K562 (cell line): Measurements from ENCODE around the gene MAN2B1. TPM values are rescaled to one million over a fixed set of nuclear protein-coding genes. Genes with fewer than 3 reads are reported as not detected.

ENCODE experiments used
- HES1 ChIP-seq: fragments of 450-650 bp; IDR thresholded peaks from 2 replicates; pipeline ENCODE4 v1.6.1; 2016; ENCODE audit warnings: low read depth, mild to moderate bottlenecking, moderate library complexity
- MLLT1 ChIP-seq, 2 experiments: fragments of 450-650 bp; IDR thresholded peaks; 2 replicates each; pipeline ENCODE4 v1.6.1; 2016
- POLR2G ChIP-seq: fragments of 200-400 bp; formaldehyde crosslinking; IDR thresholded peaks from 2 replicates; pipeline ENCODE4 v1.6.1; 2017; ENCODE audit warnings: low read depth, mild to moderate bottlenecking, antibody characterized with exemption, low read length, moderate library complexity
- ZBTB43 ChIP-seq: sonication (generic); formaldehyde crosslinking; IDR thresholded peaks from 2 replicates; pipeline ENCODE4 v1.8.0; 2023; ENCODE audit warnings: mild to moderate bottlenecking, missing genetic modification reagents
- polyA plus RNA-seq, 8 experiments: library from polyadenylated mRNA; depleted of rRNA in 4 of 8; stranded (reverse) in 5 of 8; unstranded in 3 of 8; fragments of >200 nt; fragmentation: Nextera tagmentation in 2 of 8; fragmentation: Illumina TruSeq in 1 of 8; extraction: Ambion mirVana in 2 of 8; extraction: Trizol in 1 of 8; gene quantifications; 2 replicates each; pipeline versions ENCODE4 v1.2.1 to v1.2.3, GENCODE V29; 2011 to 2014; ENCODE audit warnings: inconsistent platforms in 1 of 8, missing spikeins in 1 of 8
- total RNA-seq, 7 experiments: library from RNA; depleted of rRNA in 6 of 7; stranded (reverse); fragments of >200 nt in 6 of 7; fragmentation: Illumina TruSeq in 2 of 7; extraction: Trizol in 2 of 7; gene quantifications; 2 replicates each; pipeline versions ENCODE4 v1.2.1 to v1.2.3, GENCODE V29; 2011 to 2021; ENCODE audit warnings: low replicate concordance in 1 of 7
- TF ChIP-seq, protein P1 (sequence below): fragments of 200-600 bp; sonication (generic); IDR thresholded peaks from one replicate; pipeline ENCODE4 v1.6.1; 2012; ENCODE audit warnings: mild to moderate bottlenecking, low read depth, low read length, inconsistent platforms
- TF ChIP-seq, protein P2 (sequence below): sonication (generic); formaldehyde crosslinking; IDR thresholded peaks from 2 replicates; pipeline ENCODE4 v1.4.0; 2020; ENCODE audit warnings: mild to moderate bottlenecking, missing genetic modification reagents

Gene MAN2B1
- total and polyA plus RNA-seq, 9 of the 15 experiments (the other 6 are each of a cell fraction or from before 2014, with no cell fraction given), result 0.59 to 33.8 (median 11.4) TPM

DNA sequence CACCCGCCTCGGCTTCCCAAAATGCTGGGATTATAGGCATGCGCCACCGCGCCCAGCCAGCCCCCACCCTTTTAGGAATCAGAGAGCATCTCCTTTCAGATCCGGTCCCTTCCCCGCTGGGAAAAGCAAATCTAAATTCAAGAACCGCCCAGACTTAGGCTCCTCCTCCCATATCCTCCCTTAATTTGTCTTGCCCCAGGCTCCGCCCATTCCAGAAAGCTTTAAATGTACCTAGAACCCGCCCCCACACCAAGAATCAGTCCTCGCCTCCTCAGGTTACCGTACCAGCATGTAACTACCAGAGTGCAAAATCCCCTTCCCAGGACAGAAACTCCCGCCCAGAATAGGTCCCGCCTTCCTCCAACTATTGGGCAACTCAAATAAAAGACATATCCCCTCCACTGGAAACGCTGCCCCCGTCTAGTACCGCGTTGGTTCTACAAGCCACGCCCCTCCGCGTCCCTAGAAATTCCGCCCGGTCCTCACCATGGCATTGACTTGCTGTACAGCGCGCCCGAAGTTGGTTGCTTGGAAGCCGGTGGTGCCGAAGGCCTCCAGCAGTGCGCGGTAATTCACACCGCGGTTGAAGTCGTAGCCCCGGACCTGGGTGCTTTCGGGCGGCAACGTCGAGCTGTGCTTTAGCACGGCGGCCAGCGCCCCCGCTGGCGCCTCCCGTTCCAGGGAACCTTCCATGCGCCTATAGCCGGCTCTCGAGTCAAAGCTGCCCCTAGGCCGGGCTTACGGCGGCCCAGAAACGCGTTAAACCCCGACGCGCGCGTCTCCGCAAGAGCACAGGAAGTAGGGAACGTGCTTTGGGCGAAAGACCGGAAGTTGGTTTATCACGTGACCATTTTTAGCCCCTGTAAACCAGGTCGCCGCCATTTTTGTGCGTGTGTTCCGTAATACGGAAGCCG, 14.8 kb upstream of the MAN2B1 start, which contains the start of gene DHPS (continued):
- TF ChIP-seq, protein P1, sequence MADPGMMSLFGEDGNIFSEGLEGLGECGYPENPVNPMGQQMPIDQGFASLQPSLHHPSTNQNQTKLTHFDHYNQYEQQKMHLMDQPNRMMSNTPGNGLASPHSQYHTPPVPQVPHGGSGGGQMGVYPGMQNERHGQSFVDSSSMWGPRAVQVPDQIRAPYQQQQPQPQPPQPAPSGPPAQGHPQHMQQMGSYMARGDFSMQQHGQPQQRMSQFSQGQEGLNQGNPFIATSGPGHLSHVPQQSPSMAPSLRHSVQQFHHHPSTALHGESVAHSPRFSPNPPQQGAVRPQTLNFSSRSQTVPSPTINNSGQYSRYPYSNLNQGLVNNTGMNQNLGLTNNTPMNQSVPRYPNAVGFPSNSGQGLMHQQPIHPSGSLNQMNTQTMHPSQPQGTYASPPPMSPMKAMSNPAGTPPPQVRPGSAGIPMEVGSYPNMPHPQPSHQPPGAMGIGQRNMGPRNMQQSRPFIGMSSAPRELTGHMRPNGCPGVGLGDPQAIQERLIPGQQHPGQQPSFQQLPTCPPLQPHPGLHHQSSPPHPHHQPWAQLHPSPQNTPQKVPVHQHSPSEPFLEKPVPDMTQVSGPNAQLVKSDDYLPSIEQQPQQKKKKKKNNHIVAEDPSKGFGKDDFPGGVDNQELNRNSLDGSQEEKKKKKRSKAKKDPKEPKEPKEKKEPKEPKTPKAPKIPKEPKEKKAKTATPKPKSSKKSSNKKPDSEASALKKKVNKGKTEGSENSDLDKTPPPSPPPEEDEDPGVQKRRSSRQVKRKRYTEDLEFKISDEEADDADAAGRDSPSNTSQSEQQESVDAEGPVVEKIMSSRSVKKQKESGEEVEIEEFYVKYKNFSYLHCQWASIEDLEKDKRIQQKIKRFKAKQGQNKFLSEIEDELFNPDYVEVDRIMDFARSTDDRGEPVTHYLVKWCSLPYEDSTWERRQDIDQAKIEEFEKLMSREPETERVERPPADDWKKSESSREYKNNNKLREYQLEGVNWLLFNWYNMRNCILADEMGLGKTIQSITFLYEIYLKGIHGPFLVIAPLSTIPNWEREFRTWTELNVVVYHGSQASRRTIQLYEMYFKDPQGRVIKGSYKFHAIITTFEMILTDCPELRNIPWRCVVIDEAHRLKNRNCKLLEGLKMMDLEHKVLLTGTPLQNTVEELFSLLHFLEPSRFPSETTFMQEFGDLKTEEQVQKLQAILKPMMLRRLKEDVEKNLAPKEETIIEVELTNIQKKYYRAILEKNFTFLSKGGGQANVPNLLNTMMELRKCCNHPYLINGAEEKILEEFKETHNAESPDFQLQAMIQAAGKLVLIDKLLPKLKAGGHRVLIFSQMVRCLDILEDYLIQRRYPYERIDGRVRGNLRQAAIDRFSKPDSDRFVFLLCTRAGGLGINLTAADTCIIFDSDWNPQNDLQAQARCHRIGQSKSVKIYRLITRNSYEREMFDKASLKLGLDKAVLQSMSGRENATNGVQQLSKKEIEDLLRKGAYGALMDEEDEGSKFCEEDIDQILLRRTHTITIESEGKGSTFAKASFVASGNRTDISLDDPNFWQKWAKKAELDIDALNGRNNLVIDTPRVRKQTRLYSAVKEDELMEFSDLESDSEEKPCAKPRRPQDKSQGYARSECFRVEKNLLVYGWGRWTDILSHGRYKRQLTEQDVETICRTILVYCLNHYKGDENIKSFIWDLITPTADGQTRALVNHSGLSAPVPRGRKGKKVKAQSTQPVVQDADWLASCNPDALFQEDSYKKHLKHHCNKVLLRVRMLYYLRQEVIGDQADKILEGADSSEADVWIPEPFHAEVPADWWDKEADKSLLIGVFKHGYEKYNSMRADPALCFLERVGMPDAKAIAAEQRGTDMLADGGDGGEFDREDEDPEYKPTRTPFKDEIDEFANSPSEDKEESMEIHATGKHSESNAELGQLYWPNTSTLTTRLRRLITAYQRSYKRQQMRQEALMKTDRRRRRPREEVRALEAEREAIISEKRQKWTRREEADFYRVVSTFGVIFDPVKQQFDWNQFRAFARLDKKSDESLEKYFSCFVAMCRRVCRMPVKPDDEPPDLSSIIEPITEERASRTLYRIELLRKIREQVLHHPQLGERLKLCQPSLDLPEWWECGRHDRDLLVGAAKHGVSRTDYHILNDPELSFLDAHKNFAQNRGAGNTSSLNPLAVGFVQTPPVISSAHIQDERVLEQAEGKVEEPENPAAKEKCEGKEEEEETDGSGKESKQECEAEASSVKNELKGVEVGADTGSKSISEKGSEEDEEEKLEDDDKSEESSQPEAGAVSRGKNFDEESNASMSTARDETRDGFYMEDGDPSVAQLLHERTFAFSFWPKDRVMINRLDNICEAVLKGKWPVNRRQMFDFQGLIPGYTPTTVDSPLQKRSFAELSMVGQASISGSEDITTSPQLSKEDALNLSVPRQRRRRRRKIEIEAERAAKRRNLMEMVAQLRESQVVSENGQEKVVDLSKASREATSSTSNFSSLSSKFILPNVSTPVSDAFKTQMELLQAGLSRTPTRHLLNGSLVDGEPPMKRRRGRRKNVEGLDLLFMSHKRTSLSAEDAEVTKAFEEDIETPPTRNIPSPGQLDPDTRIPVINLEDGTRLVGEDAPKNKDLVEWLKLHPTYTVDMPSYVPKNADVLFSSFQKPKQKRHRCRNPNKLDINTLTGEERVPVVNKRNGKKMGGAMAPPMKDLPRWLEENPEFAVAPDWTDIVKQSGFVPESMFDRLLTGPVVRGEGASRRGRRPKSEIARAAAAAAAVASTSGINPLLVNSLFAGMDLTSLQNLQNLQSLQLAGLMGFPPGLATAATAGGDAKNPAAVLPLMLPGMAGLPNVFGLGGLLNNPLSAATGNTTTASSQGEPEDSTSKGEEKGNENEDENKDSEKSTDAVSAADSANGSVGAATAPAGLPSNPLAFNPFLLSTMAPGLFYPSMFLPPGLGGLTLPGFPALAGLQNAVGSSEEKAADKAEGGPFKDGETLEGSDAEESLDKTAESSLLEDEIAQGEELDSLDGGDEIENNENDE, result no peak
- TF ChIP-seq, protein P2, sequence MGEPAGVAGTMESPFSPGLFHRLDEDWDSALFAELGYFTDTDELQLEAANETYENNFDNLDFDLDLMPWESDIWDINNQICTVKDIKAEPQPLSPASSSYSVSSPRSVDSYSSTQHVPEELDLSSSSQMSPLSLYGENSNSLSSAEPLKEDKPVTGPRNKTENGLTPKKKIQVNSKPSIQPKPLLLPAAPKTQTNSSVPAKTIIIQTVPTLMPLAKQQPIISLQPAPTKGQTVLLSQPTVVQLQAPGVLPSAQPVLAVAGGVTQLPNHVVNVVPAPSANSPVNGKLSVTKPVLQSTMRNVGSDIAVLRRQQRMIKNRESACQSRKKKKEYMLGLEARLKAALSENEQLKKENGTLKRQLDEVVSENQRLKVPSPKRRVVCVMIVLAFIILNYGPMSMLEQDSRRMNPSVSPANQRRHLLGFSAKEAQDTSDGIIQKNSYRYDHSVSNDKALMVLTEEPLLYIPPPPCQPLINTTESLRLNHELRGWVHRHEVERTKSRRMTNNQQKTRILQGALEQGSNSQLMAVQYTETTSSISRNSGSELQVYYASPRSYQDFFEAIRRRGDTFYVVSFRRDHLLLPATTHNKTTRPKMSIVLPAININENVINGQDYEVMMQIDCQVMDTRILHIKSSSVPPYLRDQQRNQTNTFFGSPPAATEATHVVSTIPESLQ (CRISPR knock-in tag), result peak; percentile 95; the same call in 1 of the 2 replicates
- TF ChIP-seq ZBTB43 (CRISPR knock-in tag), result peak; percentile 71; the same call in 1 of the 2 replicates
- TF ChIP-seq MLLT1 (IDR thresholded peaks at IDR 0.05), result no peak
- TF ChIP-seq HES1, result no peak
- peak; percentile 96 for TF ChIP-seq POLR2G
